ENCODE data around the gene ZNF621.
A peak's percentile ranks its signal among the peaks of the same experiment; 100 is the strongest.
"Not testable (repeated sequence)": the region's sequence is repeated elsewhere in the genome, so short reads cannot be mapped to it uniquely, and the experiment has no call there.

The ZNF621 gene

DNA sequence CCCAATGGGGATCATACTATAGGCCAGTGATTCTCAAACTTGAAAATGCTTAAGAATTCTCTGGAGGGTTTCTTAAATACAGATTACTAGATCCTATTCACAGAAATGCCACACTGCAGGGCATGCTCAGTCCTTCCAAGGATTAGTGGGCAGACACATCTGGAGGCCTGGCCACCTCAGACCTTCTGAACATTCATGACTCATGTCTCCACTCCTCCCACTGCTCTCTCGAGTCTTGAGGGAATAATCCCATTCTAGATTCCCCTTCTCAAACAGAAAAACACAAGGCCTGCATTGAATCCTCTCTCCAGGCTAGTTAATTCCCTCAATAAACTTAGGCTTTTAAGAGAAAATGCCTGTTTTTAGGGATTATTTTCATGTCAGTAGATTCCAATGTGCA, 22.1 kb downstream of the ZNF621 start:
- no peak for DNase-seq

DNA sequence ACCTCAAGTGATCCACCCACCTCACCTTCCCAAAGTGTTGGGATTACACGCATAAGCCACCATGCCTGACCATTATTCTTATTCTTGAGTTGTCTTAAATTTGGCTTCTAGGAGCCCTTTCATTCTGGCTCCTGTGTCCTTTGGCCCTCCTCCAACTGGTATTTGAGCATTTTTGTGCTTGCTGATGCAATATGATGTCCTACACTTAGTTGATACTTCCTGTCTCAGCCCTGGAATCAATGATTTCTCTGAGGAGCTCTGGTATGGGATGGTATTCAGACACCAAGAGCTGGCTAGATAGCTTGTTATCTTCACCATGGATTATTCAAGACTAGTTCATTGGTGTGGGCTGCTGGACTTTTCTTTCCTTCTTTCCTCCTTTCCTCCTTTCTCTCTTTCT, 25.4 kb downstream of the ZNF621 start:
- DNase-seq: no peak

DNA sequence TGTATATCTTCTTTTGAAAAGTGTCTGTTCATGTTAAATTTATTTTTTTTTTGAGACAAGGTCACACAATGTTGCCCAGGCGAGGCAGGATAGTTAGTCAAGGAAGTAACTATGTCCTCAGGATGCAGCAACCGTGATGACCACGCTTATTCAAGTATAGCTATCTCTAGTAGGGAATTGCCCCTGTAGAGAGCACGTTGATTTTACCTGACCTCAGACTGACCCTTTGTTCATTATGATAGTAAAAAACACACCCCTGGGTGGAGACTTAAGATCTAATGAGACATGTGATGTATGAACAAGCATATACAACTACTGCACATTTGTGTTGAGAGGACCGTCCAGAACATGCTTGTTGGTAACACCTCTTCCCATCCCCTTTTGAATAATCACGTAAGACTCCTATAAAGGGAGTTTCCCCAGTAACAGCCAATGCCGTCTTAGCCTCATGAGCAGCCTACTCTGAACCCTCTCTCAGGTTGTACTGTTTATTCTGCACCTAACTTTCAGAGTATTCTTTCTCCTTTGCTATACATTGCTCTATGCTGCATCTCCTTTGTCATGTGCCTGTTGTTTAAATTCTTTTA, 32.9 kb downstream of the ZNF621 start:
- DNase-seq: no peak

DNA sequence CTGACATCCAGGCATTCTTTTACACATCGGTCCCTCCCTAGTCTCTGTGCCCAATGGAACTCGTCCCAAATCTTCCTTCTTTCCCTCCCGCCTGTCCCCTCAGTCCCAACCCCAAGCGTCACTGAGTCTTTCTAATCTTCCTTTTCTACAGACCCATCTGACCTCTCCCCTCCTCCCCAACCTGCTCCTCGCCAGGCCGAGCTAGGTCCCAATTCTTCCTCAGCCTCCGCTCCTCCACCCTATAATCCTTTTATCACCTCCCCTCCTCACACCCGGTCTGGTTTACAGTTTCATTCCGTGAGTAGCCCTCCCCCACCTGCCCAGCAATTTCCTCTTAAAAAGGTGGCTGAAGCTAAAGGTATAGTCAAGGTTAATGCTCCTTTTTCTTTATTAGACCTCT, 37.7 kb downstream of the ZNF621 start:
- not testable (repeated sequence) for DNase-seq

DNA sequence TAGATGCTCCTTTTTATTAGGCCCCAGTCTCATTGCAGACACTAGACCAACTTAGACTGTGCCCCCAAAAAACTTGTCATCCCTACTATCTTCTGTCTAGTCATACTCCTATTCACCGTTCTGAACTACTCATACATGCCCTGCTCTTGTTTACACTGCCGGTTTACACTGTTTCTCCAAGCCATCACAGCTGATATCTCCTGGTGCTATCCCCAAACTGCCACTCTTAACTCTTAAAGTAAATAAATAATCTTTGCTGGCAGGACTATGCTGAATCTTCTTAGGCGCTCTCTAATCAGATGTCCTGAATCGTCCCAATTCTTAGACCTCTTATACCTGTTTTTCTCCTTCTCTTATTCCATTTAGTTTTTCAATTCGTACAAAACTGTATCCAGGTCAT, 40.9 kb downstream of the ZNF621 start:
- DNase-seq: not testable (repeated sequence)

DNA sequence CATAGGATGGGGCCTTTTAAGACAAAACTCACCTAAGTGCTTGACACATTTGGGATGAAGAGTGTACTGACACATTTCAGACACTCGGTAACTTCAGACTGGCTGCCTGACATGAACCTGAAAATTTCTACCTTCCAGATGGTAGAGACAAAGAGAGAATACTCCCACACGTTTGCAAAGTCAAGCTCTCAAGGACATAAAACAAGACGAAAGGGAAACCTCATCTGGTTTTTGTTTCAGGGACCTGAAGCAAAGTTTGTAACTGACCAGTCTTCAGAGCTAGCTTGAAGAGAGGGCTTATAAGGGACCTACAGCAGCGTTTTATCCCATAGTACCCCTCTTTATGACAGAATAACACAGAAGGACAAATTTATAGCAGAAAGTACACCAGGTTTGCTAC, 41.9 kb downstream of the ZNF621 start:
- no peak for DNase-seq

DNA sequence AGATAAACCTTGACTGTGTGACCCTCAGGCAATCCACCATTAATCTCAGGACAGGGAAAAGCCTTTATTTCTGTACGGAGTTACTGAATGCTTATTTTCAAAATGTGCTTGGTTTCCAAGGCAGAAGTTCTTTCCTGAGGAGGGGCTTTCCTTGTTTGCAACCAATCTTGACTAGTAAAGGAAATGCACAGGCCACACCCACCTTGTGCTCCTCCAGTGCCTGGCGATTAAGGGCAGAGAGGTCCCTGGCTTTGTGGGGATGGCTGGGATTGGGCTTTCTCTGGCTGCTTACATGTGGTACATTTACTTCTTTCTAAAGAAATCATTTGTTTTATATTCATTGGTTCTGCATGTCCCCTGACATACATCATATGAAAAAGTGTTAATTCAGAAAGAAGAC, 47.8 kb downstream of the ZNF621 start:
- DNase-seq: no peak

DNA sequence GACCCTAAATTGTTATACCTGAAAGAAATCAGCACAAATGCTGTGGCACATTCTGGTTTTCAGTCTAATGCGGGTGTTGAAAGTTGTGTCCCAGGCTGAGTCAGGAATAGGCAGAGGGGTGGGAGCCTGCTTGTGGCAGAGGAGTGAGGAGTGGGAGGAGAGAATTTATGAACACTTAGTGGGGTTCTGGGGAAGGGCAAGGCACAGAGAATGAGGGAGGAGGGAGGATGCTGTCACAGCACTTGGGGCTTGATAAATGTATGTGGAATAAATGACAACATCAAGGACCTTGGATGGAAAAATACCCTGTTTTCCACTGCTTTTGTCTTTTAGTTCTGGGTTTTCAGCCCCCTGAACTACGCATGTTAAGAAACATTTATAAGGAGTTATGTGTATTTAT, 49.3 kb downstream of the ZNF621 start:
- no peak for DNase-seq

DNA sequence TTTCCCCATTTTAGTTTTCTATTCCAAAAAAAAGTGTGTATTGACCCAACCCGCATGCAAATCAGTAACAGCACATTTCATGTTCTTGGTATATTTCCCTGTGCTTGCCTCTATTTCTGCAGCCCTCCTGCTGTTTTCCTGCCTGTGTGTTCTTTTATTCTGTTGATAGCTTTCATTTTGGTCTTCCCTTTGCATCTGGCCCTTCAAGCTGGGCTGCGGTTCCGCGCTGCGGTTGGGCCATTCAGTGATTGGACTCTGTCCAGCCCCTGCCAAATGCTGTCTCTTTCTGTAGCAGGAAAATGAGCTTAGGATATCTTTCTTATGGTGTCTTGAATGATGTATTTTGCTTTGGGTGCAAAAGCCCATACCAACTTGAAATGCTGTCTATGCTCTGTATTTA, 49.9 kb downstream of the ZNF621 start:
- DNase-seq: no peak

DNA sequence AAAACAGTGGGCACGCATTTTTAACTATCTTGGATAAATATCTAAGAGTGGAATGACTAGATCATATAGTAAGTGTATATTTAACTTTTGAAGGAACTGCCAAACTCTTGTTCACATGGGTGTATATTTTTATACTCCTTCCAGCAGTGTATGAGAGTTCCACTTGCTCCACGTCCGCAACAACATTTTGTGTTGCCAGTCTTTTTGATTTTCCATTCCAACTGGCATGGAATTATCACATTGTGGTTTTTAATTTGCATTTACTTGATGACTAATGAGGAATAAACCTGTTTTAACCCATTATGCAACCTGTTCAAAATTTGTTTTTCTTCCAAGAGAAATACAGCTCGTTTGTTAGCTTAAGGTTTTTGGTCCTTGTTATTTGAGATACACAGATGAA, 51.6 kb downstream of the ZNF621 start:
- DNase-seq: no peak

DNA sequence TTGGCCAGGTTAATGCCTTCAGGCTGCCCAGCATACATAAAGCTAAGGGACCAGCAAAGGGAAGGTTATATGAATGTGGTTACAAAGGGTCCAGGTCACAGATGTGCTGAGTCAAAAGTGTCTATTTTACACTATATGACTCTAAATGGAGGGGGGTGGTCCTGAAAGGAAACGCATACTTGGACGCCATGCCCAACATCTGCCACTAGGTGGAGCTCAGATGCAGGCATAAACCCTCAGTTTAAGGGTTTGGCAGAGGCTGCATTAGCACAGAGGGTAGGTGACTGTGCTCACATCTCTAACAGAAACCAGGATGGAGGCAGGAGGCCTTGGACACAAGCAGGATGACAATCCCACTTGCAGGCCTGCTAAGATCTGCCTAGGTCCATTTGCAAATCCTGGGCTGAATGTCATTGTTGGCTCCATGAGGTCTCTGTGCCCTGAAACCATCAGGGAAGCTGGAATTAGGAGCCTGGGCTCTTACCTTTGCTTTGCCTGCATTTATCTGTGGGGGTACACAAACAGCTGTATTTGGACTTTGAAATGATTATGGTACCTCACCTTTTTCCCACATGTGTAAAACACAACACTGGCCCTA, 55.8 kb downstream of the ZNF621 start:
- DNase-seq: peak; percentile 38 to 50

DNA sequence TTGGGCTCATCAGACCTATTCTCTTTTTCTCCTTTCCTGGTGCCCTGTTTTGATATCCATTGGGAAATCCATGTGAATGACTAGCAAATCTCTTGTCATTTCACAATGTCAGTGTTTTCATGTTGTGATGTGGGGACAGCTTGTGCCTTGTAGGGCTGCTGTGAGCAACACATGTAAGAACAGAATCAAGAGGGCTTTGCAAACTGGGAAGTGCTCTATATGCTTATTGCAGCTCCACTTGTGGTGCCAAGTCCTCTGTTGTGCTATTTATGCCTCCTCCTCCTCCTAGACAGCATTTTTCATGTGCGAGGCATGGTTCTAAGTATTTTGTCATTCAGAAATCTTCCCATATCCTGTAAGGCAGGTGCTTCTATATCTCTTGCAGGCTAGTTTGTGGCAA, 56.4 kb downstream of the ZNF621 start:
- DNase-seq: no peak

DNA sequence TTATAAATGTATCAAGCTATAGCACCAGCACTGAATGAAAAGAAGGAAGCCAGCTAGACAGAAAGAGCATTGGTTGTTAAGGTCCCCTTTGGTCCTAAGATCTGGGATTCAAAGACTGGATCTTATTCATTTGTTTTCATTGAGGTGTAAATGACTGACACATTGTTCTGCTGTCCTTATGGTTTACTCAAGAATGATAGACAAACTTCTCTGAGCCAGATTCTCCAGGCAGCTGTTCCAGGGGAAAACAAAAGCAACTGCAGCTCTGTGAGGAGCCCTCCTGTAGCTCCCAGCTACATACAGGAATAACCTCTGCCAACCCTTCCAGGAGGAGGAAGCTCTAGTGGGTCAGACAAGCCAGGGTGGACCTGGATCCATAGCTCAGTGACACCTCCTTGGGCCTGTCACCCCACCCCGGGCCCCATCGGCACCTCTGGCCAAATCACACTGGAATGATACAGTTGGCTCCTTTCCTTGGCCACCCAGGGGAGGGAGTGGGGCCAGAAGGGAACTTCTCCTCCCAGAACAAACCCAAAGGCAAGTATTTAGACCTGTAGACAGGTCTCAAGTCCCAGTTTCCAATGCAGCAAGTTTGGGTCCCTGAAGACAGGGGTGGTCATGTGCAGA, 57.8 kb downstream of the ZNF621 start:
- no peak for DNase-seq

DNA sequence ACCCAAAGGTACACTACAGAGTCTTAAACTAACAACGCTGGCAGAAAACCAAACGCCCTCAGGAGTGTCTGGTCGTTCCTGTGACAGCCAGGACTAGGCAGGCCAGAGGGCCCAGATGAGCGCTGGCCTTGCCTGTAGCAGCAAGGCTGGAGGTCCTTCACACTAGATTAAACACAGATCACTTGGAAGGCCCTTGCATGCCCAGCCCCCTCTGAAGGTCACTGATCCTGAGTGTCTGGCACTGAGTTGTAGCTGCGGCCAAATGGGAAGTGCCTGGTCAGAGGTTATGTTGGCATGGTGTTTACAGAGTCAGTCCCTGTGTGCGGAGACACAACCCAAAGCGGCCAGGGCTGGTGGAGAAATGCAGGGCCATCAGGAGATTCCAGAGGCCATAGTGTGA, 58.9 kb downstream of the ZNF621 start:
- no peak for DNase-seq

DNA sequence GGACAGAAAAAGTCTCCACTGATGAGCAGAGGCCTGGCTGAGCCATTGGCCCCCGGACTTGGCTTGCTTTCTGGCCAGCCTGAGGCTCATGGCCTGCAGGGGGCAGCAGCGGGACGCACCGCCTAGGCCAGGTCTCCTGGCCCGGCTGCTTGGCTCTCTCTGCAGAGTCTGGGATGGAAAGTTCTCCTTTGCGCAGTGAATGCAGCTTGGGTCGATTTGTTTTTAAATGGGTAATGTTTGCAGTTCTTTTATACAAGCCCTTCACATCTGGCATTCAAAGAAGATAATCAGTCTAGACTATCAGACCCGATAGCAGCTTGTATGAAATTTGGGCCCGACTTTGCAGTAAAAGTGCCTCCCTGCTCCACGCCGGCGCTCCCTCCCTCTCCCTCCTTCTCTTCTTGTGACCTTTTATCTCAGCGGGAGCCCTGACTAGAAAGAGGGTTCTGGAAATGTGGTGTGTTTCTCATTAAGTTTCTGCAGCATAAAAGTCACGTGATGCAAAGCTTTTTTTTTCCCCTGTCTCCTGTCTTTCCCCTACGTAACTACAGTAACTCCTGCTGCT, 59.9 kb downstream of the ZNF621 start:
- DNase-seq: peak; percentile 48 to 76

DNA sequence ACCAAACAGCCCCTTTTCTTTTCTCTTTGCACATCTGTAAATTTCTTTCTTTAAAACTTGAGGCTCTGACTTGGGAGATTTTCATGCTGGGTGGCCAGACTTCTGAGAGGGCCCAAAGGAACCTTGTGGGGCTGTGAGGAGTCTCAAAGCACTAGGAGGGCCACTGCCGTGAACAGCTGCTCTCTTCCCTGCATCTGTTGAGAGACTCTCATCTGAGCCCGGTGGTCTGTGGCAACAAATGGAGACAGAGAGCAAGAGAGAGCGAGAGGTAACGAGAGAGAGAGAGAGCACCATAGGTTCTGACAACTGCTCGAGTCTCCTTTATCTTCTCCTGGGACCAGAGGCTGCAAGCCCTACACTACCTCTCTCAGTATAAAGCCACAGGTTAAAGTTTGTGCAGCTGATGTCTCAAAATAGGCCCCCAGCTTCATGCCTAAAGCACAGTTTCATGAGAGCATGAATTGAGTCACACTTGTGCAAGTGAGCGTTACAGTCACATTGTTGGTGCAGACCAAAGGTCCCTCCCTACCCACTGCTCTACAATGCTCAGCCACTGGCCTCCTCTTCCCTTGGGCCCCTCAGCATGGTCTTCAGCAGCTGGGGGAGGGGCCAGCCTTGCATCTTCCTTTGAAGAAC, 60.7 kb downstream of the ZNF621 start:
- no peak for DNase-seq

DNA sequence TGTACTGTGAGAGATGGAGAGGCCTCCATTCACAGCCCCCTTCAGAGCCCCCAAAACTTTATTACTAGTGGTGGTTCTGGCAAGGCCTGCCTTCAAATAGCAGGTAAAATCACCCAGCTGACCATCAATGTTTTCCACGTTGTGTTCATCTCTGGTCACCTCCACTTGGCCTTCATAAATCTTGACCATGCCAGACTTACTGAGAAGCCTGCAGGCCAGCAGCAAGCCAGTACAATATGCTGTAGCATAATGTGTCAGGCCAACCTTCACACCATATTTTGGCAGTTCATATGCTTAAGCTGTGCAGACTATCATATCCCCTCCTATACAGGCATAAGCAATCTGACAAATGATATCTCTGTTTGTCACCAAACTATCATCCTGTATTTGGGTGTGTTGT, 62.1 kb downstream of the ZNF621 start:
- DNase-seq: no peak

DNA sequence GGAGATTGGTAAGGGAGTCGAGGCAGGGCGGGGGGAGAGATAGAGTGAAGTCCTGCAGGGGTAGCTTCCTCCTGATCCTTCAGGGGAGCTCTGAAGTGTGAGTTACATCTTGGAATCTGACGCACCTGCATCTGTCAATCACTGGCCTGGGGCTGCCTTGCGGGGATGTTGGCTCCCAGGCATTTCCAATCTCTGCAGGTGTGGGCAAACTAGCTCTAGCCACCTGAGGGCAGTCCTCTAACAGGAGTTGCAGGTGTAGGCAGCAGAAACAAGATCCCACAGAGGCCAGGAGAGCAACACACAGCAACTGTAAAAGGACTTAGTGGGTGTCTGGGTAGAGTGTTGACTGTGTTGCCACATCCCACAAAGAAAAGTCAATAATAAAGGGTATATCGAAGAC, 63.6 kb downstream of the ZNF621 start:
- DNase-seq: no peak
